Vagina (tissue), 2 donors: ENCODE measurements around the gene STOML1.

Experiments used
- CTCF ChIP-seq, 3 experiments: fragments of 450-650 bp in 2 of 3; fragments of 200-600 bp in 1 of 3; sonication (generic) in 1 of 3; IDR thresholded peaks; one replicate each; pipeline ENCODE4 v1.5.1; 2017 to 2019; ENCODE audit warnings: antibody characterized with exemption in 3 of 3, mild to moderate bottlenecking in 2 of 3, moderate library complexity in 2 of 3
- POLR2A ChIP-seq, 2 donors: fragments of 450-650 bp; IDR thresholded peaks; one replicate each; pipeline ENCODE4 v1.6.1; 2017; ENCODE audit warnings: antibody characterized with exemption in 2 of 2, mild to moderate bottlenecking in 2 of 2, moderate library complexity in 2 of 2

GRCh38 chr15:74019734-74020133 is 27.6 kb upstream of the STOML1 start:
- TF ChIP-seq CTCF (IDR thresholded peaks at IDR 0.05) = no peak
- TF ChIP-seq POLR2A (IDR thresholded peaks at IDR 0.05) = no peak
